HG03060 (cell line): Measurements from ENCODE around the gene TNIK.
"Not testable (repeated sequence)": the region's sequence is repeated elsewhere in the genome, so short reads cannot be mapped to it uniquely, and the experiment has no call there.

Experiments
- ATAC-seq: cut with Tn5 transposase; IDR thresholded peaks from one replicate; pipeline ENCODE4 v1.9.1; 2021; ENCODE audit warnings: low read depth, moderate number of reproducible peaks; ENCODE audit not compliant: unreplicated experiment

Gene TNIK

GRCh38 chr3:171390051-171390941 is 69.9 kb downstream of the TNIK start:
- no peak for ATAC-seq

GRCh38 chr3:171389491-171389890 is 70.7 kb downstream of the TNIK start:
- ATAC-seq, result no peak

DNA sequence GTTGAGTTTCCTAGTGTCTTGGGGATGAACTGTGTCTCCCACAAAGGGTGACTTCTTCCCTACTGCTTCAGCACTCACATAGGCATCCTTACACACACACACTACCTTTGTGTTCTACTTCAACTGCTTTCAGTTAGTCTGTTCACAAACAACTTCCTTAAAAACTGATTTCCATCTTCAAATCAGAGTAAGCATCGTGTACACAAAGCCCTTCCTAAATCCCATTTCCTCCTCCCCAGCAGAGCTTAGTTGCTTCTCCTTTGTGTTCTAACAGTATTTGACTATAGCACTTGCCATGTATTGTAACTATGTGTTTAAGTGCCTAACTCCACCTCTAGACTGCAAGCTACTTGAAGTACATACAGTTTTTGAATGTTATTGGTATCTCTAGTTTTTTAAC is 71.7 kb downstream of the TNIK start:
- no peak for ATAC-seq

DNA sequence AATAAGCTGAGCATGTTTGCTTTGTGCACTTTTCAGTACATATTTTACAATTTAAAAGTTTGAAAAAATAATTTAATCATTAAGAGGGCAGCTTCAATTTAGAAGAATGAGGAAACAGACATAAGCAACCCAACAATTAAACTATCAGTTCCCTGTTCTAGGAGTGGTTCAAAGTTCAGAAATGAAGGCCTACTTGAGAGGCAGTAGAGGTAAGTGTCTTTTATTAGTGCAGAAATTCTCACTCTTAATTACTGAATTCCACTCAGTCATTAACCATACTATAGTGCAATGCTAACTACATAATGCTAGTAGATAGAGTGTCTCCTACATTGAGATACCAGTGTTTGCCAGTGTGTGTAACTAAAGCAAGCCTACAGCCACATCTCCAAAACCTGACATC is 73.1 kb downstream of the TNIK start:
- ATAC-seq, result no peak

DNA sequence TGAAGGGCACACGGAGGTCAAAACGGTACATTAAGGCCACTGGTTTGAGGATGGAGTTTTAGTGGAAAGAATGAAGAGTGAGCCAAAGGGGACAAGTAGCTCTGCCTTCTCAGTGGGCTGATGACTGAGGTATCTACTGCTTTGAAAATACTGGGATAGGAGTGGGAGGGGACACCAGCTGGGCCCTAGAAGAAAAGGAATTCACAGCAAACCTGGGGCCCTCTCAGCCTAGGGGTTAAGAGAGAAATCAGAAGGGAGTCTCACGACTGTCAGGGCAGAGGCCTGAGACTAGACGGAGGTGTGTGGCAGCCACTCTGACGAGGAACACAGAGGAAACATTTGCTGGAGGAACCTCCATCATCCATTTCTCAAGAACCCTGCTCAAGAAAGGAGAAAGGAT is 75.1 kb downstream of the TNIK start:
- ATAC-seq, result no peak

- ATAC-seq, result no peak
These were observed 75.9 kb downstream of the TNIK start for GRCh38 chr3:171384101-171384891.

GRCh38 chr3:171383206-171384018 is 76.8 kb downstream of the TNIK start:
- no peak for ATAC-seq

GRCh38 chr3:171382347-171382746 is 77.9 kb downstream of the TNIK start:
- ATAC-seq, result not testable (repeated sequence)

- ATAC-seq, result no peak
These were observed 79.3 kb downstream of the TNIK start for GRCh38 chr3:171380711-171381425.

- ATAC-seq, result no peak
These were observed 80.2 kb downstream of the TNIK start for GRCh38 chr3:171379961-171380483.

DNA sequence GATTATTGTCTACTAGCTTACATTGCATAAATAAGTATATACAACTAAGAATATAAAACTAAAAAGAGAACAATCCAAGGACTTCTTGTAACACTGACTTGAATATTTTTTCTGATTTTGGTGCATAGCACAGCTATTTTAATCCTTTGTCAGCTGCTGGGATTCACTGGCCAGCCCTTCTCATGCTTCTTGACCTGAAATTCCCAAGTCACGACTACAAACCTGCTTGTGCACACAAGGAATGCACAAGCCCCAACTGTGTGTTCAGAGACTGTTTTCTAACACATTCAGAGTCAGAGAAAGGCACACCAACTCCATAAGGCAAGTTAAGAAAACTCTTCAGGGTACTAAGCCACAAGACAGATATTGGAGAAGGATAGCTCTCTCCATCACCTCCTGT is 80.9 kb downstream of the TNIK start:
- ATAC-seq, result no peak

DNA sequence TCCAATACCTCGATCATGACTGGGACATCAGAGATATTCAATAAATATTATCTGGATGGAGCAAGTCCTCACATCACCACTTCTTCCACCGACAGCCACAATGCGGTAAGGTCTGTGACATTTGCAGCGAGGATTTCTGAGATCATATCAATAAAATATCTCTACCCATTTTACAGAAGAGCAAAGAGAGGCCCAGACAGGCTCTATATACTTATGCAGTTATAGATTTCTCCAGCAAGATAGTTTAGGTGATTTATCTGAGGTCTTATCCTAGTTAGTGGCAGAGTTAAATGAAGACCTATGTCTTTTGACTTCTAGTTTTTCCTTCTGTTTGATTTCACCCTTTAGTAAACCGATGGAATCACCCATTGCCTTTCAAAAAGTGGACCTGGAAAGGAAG is 81.6 kb downstream of the TNIK start:
- no peak for ATAC-seq

- ATAC-seq, result no peak
These were observed 82.3 kb downstream of the TNIK start for GRCh38 chr3:171377859-171378258.

GRCh38 chr3:171376596-171376947 is 83.6 kb downstream of the TNIK start:
- ATAC-seq, result no peak

DNA sequence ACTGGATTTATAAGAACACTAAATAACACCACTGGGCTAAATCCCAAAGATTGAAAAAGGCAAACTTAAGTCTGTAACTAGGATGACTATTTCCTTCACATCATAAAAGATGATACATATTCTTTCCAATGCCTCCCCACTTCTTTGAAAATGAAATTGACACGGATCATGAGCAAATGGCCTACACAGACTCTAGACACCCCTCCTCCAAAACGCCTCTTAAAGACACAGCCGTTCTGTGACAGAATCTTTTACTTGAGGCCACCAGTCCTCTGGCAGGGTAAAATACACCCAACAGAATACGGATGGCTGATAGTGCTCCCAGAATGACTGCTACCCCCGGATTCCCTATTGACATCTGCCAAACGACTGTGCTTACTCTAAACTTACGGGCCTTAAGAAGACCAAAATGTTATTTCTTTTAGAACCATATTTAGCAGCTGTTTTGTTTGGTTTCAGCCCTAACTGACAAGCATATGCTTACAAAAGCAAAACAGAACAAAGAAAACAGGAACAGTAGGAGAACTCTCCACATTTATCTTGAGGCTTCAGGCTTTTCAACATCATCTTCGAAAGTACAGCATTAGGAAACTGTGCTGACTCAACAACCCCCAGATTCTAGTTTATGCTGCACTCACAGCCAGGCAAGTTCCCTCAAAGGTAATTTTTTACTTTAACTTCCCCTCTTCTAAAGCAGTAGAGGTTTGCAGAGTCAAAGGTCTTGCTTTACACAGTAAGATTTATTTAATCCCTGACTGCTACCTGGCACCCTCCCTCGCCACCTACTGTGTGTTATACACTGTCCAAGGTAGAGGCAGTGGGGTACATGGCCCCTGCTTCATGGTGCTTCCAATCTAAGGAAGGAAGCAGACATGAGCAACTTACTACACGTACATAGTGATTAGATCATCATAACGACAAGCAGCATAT is 84.3 kb downstream of the TNIK start:
- ATAC-seq, result no peak

GRCh38 chr3:171374661-171375285 is 85.4 kb downstream of the TNIK start:
- no peak for ATAC-seq

DNA sequence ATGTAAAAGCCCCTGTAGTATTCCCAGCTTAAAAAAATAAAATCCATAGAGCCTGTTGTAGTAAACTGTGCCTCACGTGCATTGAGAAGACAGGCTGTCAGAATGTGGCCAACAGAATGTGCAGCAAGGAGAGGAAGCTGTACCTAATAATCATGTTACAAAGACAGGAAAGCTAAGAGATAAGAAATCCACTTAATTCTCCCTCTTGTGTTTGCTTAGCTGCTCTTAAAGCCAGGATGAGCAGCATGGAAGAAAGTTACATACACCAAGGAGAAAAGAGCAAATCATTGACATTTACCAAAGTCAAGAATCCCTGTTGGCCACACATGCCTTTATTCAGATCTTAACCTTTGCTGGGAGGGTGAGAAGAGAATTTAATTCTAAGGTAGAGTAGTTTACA is 85.9 kb downstream of the TNIK start:
- no peak for ATAC-seq

- ATAC-seq, result no peak
These were observed 86.5 kb downstream of the TNIK start for GRCh38 chr3:171373711-171374110.

GRCh38 chr3:171372694-171373093 is 87.5 kb downstream of the TNIK start:
- no peak for ATAC-seq
